Stimulated activated CD8-positive, alpha-beta memory T cell treated with anti-CD3 and anti-CD28 coated beads, Interleukin-12 subunit alpha, Interleukin-12 subunit beta, amount 100 ng/mL, for 24 hours (primary cell): Measurements from ENCODE around the gene XYLB.
A peak's percentile ranks its signal among the peaks of the same experiment; 100 is the strongest.

Source experiments
- DNase-seq: peaks from one replicate; pipeline ENCODE4 v3.0.0-alpha.2; 2020; ENCODE audit errors: extremely low read depth

The XYLB gene

DNA sequence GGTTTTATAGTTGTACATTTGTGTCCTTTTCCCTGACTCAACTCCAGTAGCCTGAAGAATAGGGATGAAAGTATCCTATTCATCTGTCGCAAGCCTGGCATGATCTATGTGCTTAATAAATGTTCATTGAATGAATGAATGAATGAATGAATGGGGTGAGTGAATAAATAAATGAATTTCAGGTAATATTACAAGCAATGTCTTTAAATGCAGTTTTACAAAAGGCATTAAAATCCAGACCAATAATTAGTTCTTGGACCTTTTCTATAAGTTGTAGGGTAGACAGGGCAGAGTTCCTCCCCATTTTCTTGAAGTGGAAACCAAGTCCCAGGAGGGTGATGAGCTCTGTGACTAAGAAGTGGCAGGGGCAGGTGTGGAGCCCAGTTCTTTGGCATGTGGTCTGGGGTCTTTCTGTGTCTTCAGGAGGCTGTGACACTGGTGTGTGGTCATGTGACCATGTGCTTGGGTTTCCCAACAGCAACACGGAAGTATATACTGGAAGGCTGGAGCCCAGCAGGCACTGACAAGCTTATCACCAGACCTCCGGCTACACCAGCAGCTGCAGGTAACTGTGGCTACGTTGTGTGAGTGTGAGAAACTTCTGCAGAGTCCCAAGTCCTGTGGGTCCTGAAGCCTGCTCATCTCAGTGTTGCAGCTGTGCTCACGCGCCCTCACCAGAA is 18.3 kb downstream of the XYLB start:
- DNase-seq: no peak

- no peak for DNase-seq
These were observed 19.0 kb downstream of the XYLB start for GRCh38 chr3:38365469-38366062.

- DNase-seq: no peak
These were observed 19.5 kb downstream of the XYLB start for GRCh38 chr3:38366082-38366481.

DNA sequence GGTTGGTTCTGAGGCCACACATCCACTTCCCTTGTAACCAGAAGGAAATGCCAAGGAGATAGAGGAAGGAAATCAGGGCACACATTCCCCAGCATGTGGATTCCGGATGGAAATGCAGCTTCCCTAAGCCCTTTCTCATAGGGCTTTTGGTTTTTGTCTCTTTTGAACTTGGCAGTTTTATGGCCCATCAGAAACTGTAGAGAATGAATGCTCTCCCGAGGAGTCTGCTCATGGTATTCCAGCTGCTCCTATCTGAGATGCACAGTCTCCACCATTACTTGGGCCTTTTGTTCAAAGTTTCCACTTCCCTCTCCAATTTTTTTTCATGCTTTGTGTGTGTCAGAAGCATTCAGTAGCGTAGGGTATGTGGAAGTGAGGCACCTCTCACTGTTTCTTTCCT is 21.2 kb downstream of the XYLB start:
- no peak for DNase-seq

DNA sequence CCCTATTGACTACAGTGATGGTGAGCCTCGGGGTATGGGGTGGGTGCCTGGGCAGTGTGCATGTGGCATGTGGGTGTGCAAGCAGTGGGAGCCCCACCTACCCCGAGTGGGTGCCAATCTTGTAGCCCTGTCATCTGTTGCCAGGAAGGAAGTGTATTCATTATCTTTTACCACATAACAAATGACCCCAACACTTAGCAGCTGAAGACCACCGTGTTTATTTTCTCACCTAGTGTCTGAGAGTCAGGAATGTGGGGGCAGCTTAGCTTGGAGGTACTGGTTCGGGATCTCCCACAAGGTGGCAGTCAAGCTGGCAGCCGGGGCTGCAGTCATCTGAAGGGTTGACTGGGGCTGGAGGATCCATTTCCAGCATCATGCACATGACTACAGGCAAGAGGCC is 21.7 kb downstream of the XYLB start:
- no peak for DNase-seq

- DNase-seq: no peak
These were observed 22.6 kb downstream of the XYLB start for GRCh38 chr3:38369186-38369585.

GRCh38 chr3:38370149-38370548 is 23.6 kb downstream of the XYLB start:
- no peak for DNase-seq

GRCh38 chr3:38370861-38371260 is 24.3 kb downstream of the XYLB start:
- no peak for DNase-seq

DNA sequence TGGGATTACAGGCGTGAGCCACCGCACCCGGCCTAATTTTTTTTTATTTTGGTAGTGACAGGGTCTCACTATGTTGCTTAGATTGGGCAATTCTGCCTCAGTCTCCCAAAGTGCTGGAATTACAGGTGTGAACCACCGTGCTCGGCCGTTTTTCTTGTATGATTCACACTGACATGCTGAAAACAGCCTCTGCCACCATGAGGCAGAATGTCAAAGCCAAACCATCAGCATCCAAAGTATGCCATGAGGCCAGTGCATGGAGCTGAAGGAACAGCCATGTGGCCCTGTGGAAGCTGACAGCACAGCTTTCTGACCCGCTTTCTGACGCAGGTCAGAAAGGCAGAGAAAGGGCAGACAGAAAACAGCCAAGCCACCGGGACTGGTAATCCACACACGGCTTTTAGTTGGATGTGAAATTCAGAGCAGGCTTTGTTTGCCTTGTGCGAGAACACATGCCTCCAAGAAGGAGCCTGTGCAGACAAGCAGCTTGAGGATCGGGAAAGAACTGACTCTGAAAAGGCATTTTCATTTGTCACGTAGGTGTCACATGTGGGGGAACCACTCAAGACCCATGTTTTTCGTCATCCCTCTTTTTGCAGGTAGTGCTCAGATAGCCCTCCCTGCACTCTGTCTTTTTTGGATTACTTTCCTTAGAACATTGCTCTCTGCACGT is 25.1 kb downstream of the XYLB start:
- no peak for DNase-seq

GRCh38 chr3:38372214-38372601 is 25.6 kb downstream of the XYLB start:
- DNase-seq: no peak

- DNase-seq: peak; percentile 8
These were observed 27.6 kb downstream of the XYLB start for GRCh38 chr3:38374221-38374620.

DNA sequence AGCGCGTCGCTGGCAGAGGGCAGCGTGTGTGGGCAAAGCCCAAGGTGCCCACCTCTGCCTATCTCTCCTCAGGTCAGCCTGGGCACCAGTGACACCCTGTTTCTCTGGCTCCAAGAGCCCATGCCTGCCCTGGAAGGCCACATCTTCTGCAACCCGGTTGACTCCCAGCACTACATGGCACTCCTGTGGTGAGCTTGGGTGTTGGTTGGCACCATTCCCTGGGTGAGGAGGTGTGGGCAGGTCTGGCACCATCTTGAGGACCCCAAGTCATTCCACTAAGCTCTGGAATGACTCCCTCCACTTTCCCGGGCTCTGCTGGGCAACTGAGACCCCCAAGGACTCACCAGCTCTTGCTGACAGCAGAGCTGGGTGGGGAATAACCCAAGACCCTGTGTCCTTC is 28.5 kb downstream of the XYLB start:
- DNase-seq: no peak

- DNase-seq: no peak
These were observed 29.0 kb downstream of the XYLB start for GRCh38 chr3:38375488-38376097.

DNA sequence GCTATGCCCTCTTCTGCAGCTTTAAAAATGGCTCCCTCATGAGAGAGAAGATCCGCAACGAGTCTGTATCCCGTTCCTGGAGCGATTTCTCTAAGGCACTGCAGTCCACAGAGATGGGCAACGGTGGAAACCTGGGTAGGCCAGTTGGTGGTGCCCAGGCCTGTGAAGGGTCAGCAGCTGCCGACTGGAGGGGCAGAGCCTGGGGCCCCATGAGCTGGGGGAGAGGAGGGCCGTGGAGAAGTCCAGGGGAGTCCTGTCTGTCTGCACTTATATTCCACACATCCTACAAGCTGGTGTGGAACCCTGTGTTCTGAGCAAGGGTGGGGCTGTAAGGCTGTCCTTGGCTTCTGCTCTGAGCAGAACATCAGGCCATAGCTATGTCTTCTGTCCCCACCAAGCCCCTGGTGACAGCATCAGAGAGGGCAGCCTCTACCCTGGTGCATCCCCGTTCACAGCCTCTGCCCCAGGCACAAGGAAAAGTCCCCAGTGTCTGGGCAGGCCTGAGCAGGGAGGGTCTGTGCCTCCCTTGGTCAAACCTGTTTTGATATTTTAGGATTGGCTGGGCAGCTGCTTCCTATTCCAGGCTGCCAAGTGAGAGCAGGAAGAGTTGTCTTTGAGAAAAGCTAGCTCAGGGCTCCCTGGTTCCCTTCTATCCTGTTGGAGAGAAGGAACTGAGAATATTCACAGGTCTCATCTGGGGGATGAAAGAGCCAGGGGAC is 29.7 kb downstream of the XYLB start:
- no peak for DNase-seq

- no peak for DNase-seq
These were observed 32.7 kb downstream of the XYLB start for GRCh38 chr3:38379201-38379770.

GRCh38 chr3:38382506-38383080 is 36.0 kb downstream of the XYLB start:
- no peak for DNase-seq

DNA sequence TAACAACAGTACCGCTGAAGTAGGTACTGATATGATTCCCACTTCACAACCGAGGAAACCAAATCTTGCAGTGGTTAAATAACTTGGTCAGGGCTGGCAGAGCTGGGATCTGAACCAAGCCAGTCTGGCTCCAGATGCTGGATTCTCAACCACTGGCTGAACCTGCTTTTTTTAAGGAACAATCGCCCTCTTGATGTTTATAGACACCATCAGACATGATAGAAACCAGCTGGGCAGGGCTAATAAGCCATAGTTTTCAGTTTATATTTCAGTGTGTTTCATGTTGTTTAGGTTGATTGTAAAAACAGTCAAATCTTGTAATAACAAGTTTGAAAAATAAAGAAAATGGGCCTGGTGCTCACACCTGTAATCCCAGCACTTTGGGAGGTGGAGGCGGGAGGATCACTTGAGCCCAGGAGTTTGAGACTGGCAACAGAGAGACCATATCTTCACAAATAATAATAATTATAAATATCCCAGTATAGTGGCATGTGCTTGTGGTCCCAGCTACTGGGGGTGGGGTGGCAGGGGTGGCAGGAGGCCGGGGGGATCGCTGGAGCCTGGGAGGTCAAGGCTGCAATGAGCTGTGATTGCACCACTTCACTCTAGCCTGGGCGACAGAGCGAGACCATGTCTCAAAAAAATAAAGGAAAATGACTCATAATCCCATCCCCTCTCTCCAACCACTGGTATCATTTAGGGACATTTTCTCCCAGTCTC is 36.7 kb downstream of the XYLB start:
- DNase-seq: no peak

GRCh38 chr3:38386992-38387750 is 40.6 kb downstream of the XYLB start:
- no peak for DNase-seq

DNA sequence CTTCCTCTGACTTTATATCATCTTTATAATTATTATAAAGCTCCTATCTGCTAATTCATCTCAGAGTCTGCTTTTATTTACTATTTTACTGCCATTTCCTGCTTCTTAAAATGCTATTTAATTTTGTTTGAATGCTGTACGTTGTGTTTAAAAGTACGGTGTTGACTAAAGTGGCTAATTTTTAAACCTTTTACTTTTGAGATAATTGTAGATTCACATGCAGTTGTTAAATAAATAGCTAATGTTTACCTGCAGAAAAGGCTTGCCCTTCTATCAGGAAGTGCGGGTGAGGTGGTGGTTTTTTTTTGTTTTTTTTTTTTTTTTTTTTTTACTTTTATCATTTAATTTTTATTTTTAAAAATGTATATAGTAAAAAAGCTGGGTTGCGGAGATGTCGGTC is 41.3 kb downstream of the XYLB start:
- DNase-seq: no peak

DNA sequence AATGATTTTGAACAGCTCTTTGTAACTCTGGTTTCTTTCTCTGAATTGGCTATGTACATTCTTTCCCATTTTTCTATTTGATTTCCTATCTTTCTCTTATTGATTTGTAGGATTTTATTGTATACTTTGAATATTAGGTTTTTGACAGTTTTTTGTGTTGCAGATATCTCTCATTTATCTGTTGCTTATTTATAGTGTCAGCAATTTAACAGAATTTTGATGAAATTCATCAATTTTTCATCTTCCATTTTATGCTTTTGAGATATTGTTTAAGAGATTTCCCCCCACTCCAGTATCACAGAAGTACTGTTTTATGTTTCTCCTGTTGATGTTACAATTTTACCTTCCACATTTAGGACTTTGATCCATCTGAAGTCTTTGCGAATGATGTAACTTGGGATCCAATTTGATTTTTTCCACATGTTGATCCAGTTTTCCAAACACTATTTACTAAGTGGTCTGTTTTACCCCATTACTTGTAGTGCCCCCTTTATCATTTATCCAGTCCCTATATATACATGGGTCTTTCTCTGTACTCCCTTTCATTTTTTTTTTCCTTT is 46.1 kb downstream of the XYLB start:
- DNase-seq: no peak
